GM10266 (cell line): ENCODE data around the gene RAI14.
A peak's percentile ranks its signal among the peaks of the same experiment; 100 is the strongest.

ENCODE experiments used
- DNase-seq: peaks from one replicate; pipeline ENCODE4 v3.0.0; 2012; ENCODE audit errors: extremely low spot score
- TF ChIP-seq, protein P1 (sequence below): IDR thresholded peaks from 2 replicates; pipeline ENCODE4 v1.5.1; 2012; ENCODE audit warnings: mild to moderate bottlenecking, low read depth; ENCODE audit not compliant: control insufficient read depth, insufficient read depth; ENCODE audit errors: missing control alignments

RAI14 gene

DNA sequence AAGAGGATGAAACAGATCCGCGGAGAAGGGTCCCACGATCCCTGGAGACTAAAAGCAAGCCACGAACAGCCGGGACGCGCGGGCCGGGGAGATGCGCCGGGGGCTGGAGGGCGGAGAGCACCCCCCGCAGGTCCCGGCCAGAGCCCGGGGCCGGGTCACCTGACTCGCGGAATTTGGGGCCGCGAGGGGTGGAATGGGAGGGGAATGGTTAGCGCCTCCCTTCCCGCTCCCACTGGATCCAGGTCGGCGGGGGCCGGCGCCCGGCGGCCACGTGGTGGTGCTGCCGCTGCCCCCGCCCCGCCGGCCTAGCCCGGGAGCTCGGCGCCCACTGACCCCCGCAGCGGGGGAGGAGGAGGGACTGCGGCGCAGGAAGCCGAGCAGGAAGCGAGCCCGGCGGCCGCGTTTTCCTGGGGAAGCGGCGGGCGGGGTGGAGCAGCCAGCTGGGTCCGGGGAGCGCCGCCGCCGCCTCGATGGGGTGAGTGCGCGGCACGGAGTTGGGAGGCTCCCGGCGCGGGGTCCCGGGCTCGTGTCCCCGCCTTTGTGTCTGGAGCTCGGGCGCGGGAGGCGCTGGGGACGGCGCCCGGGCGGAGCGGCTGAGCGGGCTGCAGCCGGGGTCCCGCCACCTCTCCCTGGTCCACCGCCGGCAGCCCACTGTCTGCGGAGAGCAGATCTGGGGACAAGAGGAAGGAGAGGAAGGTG, at the start of gene RAI14:
Gene RAI14, plus strand, starts transcription at position 328 of the 699 bp plus-strand sequence. CDS start 30,592 bp downstream, outside the sequence.
- DNase-seq = peak; percentile 50
- TF ChIP-seq, protein P1, sequence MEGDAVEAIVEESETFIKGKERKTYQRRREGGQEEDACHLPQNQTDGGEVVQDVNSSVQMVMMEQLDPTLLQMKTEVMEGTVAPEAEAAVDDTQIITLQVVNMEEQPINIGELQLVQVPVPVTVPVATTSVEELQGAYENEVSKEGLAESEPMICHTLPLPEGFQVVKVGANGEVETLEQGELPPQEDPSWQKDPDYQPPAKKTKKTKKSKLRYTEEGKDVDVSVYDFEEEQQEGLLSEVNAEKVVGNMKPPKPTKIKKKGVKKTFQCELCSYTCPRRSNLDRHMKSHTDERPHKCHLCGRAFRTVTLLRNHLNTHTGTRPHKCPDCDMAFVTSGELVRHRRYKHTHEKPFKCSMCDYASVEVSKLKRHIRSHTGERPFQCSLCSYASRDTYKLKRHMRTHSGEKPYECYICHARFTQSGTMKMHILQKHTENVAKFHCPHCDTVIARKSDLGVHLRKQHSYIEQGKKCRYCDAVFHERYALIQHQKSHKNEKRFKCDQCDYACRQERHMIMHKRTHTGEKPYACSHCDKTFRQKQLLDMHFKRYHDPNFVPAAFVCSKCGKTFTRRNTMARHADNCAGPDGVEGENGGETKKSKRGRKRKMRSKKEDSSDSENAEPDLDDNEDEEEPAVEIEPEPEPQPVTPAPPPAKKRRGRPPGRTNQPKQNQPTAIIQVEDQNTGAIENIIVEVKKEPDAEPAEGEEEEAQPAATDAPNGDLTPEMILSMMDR = no peak

DNA sequence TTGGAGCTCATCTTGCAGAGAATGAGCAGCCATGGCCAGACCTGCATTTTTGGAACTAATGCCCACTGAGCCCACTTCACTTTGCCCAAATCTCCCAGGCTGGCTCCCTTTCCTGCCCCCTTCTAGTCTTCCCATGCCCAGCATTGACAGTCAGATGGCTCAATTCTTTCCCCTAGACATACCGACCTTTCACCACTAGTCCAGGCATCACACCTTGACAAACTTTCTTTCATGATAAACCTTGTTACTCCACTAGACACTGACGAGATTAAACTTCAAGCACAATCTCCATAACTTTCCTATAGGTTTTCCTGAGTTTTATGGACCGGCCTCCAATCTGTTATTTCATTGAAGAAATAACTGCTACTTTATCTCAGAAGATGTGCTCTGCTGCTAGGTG, 47.8 kb upstream of the RAI14 start:
- TF ChIP-seq, protein P1 = no peak
- DNase-seq = no peak

DNA sequence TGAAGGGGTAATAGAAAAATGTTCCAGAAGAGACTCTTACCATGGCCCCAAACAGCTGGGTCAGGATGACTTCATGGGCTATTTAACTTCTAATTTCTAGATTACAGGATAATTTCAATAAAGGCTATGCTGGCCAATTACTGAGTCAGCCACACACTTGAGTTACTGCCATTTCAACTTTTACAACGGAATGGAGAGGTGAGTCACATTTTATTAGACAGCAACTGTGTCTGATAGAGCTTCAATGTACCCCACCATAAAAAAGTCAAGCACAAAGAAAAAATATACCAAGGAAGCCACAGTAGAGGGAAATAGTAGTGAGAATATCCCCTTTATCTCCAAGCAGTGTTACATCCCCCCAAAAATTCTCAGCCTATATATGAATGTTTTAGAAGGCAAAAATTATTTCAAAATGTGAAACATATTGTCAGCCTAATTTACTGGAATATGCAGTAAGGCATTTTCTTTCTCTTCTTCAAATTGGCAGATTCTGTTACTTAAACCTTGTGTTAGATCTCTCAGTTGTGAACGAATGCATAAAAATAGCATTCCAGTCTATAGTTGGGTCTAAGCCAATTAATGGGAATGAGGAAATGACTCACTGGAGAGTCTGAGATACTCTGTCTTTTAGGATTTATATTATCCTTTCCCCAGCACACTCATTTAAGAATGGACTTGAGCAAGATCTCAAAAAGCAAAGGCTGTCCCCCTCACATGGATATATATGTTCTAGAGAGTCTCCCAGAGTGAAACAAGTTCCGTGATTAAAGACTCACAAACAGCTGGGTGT, 47.1 kb upstream of the RAI14 start:
- no peak for DNase-seq
- TF ChIP-seq, protein P1 = no peak

DNA sequence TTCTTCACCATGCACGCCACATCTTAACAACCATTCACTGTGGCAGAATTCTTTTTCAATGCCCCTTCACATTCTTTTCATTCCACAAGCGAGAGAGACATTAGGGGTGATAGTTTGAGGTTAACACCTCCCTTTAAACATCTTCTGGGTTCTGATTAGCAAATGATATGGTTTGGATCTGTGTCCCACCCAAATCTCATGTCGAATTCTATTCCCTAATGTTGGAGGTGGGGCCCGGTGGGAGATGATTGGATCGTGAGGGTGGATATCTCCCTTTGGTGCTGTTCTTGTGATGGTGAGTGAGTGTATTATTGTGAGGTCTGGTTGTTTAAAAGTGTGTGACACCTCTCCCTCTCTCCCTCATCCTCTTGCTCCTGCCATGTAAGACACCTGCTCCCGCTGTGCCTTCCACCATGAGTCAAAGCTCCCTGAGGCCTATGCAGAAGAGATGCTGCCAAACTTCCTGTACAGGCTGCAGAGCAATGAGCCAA, 46.1 kb upstream of the RAI14 start:
- TF ChIP-seq, protein P1 = no peak
- DNase-seq = no peak

DNA sequence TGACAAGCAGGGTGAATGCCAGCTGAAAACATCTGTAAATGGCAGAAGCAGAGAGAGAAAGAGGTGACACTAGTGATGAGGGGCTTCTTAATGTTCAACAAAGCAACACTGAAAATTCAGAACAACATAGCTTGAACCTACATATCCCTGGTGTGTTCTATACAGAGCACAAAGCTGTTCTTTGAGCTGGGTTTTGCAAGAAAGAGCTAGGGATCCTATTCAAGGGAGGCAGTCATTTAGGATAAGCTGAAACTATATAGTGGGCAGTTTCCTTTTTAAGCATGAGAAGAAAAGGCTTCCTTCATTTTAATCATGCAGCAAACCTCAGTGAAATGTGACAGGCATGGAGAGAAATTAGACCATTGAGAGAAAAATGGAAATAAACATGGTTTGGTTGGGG, 45.6 kb upstream of the RAI14 start:
- TF ChIP-seq, protein P1 = no peak
- DNase-seq = no peak

DNA sequence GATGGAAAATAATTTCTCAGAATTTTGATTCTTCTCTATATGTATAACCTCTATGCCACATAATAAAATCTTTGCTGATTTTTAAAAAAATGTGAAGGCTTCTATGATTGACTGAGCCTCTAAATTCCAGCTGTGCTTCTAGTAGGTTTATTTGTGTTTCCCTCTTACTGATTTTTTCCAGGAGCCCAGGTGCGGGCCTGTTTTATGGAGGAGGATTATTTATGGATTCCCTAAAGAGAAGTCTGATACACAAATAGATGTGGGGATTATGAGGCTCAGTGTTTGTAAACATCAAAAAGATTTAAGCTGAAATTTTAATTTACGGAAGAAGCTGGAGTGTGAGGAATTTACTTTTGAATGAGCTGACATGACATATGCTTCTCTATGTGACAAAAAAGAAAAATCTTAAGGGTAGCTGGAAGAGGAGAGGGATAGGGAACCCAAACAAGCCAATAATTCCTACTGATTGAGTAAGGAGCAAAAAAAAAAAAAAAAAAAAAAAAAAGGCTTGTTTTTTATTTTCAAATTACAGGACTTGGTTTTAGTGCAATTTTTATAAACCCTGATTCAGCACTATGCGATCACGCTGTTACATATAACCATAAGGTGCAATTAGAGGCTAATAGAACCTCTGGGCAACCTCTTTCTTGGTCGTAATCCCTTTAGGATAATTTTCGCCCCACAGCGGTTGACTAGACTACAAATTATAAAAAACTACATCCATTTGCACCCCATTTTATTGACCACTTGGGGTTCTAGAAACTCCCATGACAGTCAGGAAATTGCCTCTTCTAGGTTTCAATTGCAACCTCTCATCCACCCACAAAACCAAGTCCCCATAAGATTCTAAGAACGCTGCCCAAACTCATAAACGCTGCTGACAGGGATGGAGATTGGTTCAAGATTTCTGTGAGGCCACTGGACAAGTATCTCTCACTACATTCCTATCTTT, 44.4 kb upstream of the RAI14 start:
- DNase-seq = no peak
- TF ChIP-seq, protein P1 = no peak
